Measurements from ENCODE around the gene PLIN5. TPM values are rescaled to one million over a fixed set of nuclear protein-coding genes. Genes with fewer than 3 reads are reported as not detected.

PLIN5 gene
- total RNA-seq, 2 experiments from 2014 or later: 0.31 to 0.93 TPM

GRCh38 chr19:4517451-4518057, 17.5 kb downstream of the PLIN5 start:
- Mint-ChIP-seq H3K27me3 (no peaks in the 10 kb centered on the region), H3K9me3 (no peaks in the 10 kb centered on the region), H3K36me3 (ENCODE audit: low read depth) (no peaks in the 10 kb centered on the region), H3K4me1 (ENCODE audit: low read depth) (no peaks in the 10 kb centered on the region), H3K27ac (no peak overlapping the region), H3K4me3 (no peak overlapping the region)
- TF ChIP-seq CTCF (IDR thresholded peaks at IDR 0.05): no peak
- ATAC-seq (ENCODE audit: poor library complexity) (no peak), DNase-seq (no peak)
- ChIA-PET CTCF (no interaction called here), POLR2A (no interaction called here)
- H3K27me3 ChIP-seq (ENCODE audit: control insufficient read depth in 1 of 2, insufficient read depth in 2 of 2, low read length in 2 of 2): no peaks in the 10 kb centered on the region
- no peaks in the 10 kb centered on the region for H3K36me3 ChIP-seq (ENCODE audit: insufficient read depth, low read length)
- H3K27ac ChIP-seq (ENCODE audit: low read depth in 1 of 2, low read length in 2 of 2): no peak overlapping the region
- peaks cover 0 to 12% of the 10 kb centered on the region in 2 experiments for H3K9me3 ChIP-seq (ENCODE audit: control insufficient read depth in 1 of 2, insufficient read depth in 1 of 2, low read length in 2 of 2)
- H3K4me3 ChIP-seq (ENCODE audit: low read length): no peak overlapping the region
- intact Hi-C loops (cut with DNase I, micrococcal nuclease): no loop called here
- H3K4me1 ChIP-seq (ENCODE audit: insufficient read depth, low read length): no peaks in the 10 kb centered on the region

DNA sequence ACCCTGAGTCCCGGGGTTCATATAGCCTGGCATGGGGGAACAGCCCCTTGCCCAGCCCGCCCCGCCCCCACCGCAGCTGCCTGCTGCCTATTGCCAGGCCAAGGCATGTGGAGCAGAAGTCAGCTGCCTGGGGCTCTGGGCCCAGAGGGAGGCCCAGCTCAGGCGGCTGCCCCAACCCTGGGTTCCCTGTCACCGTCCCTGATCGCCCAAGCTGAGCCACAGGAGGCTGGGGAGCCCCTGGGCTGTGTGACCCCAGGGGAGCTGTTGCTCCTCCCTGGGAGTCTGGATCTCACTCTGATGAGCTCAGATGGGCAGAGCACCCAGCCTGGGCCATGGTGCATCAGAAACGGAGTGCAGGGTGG, 18.1 kb downstream of the PLIN5 start:
- H3K4me3 ChIP-seq (ENCODE audit: low read length): no peak overlapping the region
- DNase-seq: no peak
- intact Hi-C loops (cut with DNase I, micrococcal nuclease): no loop called here
- no peak overlapping the region for H3K4me3 Mint-ChIP-seq
- no peaks in the 10 kb centered on the region for H3K27me3 ChIP-seq (ENCODE audit: control insufficient read depth in 1 of 2, insufficient read depth in 2 of 2, low read length in 2 of 2)
- no peak for TF ChIP-seq CTCF (IDR thresholded peaks at IDR 0.05)
- no peaks in the 10 kb centered on the region for H3K27me3 Mint-ChIP-seq
- CTCF ChIA-PET: interaction anchor here (1.2 kb wide), 1 partner anchor 8 kb away, joined by 4 read pairs; no protein-coding TSS in a partner anchor
- POLR2A ChIA-PET: no interaction called here
- H3K9me3 Mint-ChIP-seq: no peaks in the 10 kb centered on the region
- ATAC-seq (ENCODE audit: poor library complexity): no peak
- H3K36me3 Mint-ChIP-seq (ENCODE audit: low read depth): no peaks in the 10 kb centered on the region
- no peaks in the 10 kb centered on the region for H3K4me1 Mint-ChIP-seq (ENCODE audit: low read depth)
- peaks cover 0 to 12% of the 10 kb centered on the region in 2 experiments for H3K9me3 ChIP-seq (ENCODE audit: control insufficient read depth in 1 of 2, insufficient read depth in 1 of 2, low read length in 2 of 2)
- H3K36me3 ChIP-seq (ENCODE audit: insufficient read depth, low read length): no peaks in the 10 kb centered on the region
- no peak overlapping the region for H3K27ac Mint-ChIP-seq
- H3K4me1 ChIP-seq (ENCODE audit: insufficient read depth, low read length): no peaks in the 10 kb centered on the region
- no peak overlapping the region for H3K27ac ChIP-seq (ENCODE audit: low read depth in 1 of 2, low read length in 2 of 2)

- ChIA-PET POLR2A (no interaction called here), CTCF (interaction anchor here (1.2 kb wide), 1 partner anchor 9 kb away, joined by 4 read pairs; no protein-coding TSS in a partner anchor)
- no peaks in the 10 kb centered on the region for H3K9me3 Mint-ChIP-seq
- Histone ChIP-seq H3K36me3 (ENCODE audit: insufficient read depth, low read length) (no peaks in the 10 kb centered on the region), H3K4me3 (ENCODE audit: low read length) (no peak overlapping the region), H3K4me1 (ENCODE audit: insufficient read depth, low read length) (no peaks in the 10 kb centered on the region), H3K27ac (ENCODE audit: low read depth in 1 of 2, low read length in 2 of 2) (no peak overlapping the region), H3K9me3 (ENCODE audit: control insufficient read depth in 1 of 2, insufficient read depth in 1 of 2, low read length in 2 of 2) (peaks cover 0 to 12% of the 10 kb centered on the region in 2 experiments), H3K27me3 (ENCODE audit: control insufficient read depth in 1 of 2, insufficient read depth in 2 of 2, low read length in 2 of 2) (no peaks in the 10 kb centered on the region)
- no peaks in the 10 kb centered on the region for H3K4me1 Mint-ChIP-seq (ENCODE audit: low read depth)
- no peak overlapping the region for H3K4me3 Mint-ChIP-seq
- H3K36me3 Mint-ChIP-seq (ENCODE audit: low read depth): no peaks in the 10 kb centered on the region
- ATAC-seq (ENCODE audit: poor library complexity) (no peak), DNase-seq (no peak)
- TF ChIP-seq CTCF (IDR thresholded peaks at IDR 0.05): no peak
- H3K27ac Mint-ChIP-seq: no peak overlapping the region
- intact Hi-C loops (cut with DNase I, micrococcal nuclease): no loop called here
- no peaks in the 10 kb centered on the region for H3K27me3 Mint-ChIP-seq
Measured at GRCh38 chr19:4516199-4516938, 18.7 kb downstream of the PLIN5 start.

All from CD4-positive, alpha-beta T cell (primary cell).